NCI-H146 treated with DMSO at 0.1 percent for 48 hours (cell line): Measurements from ENCODE around the gene INF2.

Experiments
- DNase-seq: peaks from one replicate; lab custom pipeline; 2025; ENCODE audit not compliant: unreplicated experiment; lab: John Stamatoyannopoulos, UW

Gene INF2

DNA sequence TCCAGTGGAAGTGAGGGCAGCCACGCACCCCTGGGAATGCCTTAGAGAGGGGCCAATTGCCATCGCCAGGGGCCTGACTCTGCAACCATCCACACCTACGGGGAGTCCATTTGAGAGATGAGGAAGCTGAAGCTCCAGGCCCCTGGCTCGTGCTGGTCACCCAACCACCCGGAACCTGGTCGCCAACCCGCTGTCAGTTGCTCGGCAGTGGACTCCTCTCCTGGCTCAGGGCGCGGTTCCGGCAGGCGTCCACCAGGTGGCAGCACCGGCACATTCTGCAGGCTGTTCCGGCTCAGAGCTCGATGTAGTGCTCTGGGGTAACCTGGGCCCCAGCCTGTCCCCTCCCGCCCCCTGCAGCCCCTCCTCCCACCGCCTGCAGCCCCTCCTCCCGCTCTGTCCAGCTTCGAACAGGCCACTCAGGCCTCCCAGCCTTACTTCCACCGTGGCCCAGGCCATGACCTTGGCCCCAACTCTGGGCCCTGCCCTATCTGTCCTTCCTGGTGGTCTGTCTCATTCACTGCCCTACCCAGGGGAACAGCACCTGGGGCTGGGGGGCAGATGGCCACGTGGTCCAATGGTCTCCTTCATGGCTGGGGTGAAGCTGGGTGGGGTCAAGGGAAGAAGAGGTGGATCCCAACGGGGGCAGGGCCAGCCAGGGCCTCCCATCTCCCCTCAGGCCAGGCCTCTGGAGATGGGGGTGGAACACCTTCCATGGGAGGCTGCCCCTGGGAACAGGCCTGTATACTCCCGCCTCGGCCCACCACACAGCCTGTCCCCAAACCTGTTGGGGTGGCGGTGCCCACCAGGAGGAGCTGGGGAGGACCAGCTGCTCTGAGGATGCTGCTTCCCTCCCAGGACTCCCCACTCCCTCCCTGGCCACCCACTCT is 79.3 kb downstream of the INF2 start:
- DNase-seq: peak; percentile 47

DNA sequence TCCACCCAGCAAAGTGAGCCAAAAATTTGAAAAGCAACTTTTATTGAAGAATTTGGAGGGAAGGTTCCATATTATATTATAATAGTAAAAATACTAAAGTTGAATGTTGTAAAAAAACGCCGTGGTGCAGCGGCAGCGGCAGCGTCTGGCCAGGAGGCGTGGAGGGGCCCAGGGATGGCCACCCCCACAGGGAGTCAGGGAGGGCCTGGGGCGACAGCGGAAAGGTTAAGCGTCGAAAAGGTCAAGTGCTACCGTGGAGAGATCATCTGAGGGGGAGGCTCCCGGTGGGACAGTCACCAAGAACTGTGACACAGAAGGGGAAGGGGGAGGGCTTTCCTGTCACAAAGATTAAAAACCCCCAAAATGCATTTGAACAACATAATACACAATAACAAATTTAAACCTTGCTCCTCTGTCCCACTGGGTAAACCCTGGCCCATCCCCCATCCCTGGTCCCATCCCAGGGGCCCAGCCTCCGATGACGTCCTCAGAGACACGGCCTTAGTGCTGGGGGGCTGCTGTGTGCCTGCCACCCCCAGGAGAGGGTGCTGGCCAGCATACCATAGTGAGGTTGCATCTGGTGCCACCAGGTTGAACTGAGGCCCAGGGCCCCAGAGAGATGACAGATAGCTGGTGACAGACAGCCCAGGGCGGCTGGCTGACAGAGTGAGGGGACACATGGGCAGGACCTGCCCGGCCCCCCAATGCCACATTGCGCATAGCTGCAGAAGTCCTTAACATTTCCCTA is 80.1 kb downstream of the INF2 start:
- DNase-seq: no peak

DNA sequence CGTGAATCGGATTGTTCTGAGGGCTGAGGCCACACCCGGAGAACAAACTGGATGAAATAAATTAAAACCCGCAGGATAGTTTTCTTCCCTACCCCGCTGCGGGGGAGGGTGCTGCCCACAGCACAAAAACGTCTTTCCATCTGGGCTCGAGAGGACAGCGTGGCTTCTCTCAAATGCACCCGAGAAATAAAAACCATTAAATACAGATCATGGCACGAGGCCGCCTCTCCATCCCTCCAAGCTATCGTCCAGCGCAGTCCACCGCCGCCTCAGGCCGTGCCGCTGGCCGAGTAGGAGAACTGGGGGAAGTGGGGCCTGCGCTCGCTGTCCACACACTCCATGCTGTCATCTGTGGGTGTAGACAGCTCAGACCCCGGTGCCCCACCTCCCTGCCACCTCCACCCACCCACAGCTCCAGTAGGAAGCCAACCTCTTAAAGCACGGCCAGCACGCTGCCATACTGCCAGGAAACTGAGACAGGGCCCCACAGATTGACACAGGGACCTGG is 80.7 kb downstream of the INF2 start:
- no peak for DNase-seq

- DNase-seq: no peak
Measured at GRCh38 chr14:104770851-104771272, 81.4 kb downstream of the INF2 start.

DNA sequence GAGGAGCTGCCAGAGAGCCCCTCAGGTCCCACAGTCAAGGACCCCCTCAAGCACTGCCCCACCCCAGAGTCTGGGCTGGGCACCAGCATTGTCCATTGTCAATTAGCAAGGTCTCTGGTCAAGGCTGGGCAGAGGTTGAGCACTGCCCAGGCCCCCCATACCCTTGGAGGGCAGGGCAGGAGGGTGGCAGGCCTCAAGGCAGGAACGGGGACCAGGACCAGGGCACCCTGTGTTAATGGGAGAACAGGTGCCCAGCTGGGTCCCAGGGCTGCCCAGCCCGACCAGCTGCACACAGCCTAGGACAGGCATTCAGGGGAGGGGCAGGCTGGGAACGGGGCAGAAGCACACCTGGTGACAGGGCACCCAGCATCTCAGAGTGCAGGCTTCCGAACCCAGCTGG is 82.0 kb downstream of the INF2 start:
- no peak for DNase-seq
